NCI-H82 treated with DMSO at 0.1 percent for 48 hours (cell line): ENCODE data around the gene GLB1L3.
"Not testable (repeated sequence)": the region's sequence is repeated elsewhere in the genome, so short reads cannot be mapped to it uniquely, and the experiment has no call there.

Experiments
- DNase-seq: peaks from one replicate; lab custom pipeline; 2025; ENCODE audit not compliant: unreplicated experiment; lab: John Stamatoyannopoulos, UW

GLB1L3 gene

GRCh38 chr11:134272381-134273316 lies 3.5 kb upstream of the GLB1L3 start:
- no peak for DNase-seq

- DNase-seq, result no peak
Observed at GRCh38 chr11:134273317-134273712, 2.9 kb upstream of the GLB1L3 start.

GRCh38 chr11:134275188-134275533 lies 1.0 kb upstream of the GLB1L3 start:
- no peak for DNase-seq

GRCh38 chr11:134276396-134277182 lies 410 bp downstream of the GLB1L3 start:
- DNase-seq, result no peak

GRCh38 chr11:134277183-134278001 lies 1.2 kb downstream of the GLB1L3 start:
- DNase-seq, result no peak

- DNase-seq, result no peak
Observed at GRCh38 chr11:134278356-134278755, 2.2 kb downstream of the GLB1L3 start.

- not testable (repeated sequence) for DNase-seq
Observed at GRCh38 chr11:134281635-134282034, 5.5 kb downstream of the GLB1L3 start.

- DNase-seq, result no peak
Observed at GRCh38 chr11:134282121-134283045, 6.2 kb downstream of the GLB1L3 start.

- no peak for DNase-seq
Observed at GRCh38 chr11:134283461-134284230, 7.5 kb downstream of the GLB1L3 start.

- not testable (repeated sequence) for DNase-seq
Observed at GRCh38 chr11:134284349-134284748, 8.2 kb downstream of the GLB1L3 start.

- DNase-seq, result no peak
Observed at GRCh38 chr11:134287561-134287960, 11.4 kb downstream of the GLB1L3 start.

GRCh38 chr11:134288486-134288885 lies 12.3 kb downstream of the GLB1L3 start:
- no peak for DNase-seq

- no peak for DNase-seq
Observed at GRCh38 chr11:134289167-134289566, 13.0 kb downstream of the GLB1L3 start.

- DNase-seq, result no peak
Observed at GRCh38 chr11:134289789-134290188, 13.6 kb downstream of the GLB1L3 start.

- no peak for DNase-seq
Observed at GRCh38 chr11:134290646-134291045, 14.5 kb downstream of the GLB1L3 start.

GRCh38 chr11:134291196-134291595 lies 15.0 kb downstream of the GLB1L3 start:
- no peak for DNase-seq

- no peak for DNase-seq
Observed at GRCh38 chr11:134292661-134293060, 16.5 kb downstream of the GLB1L3 start.

GRCh38 chr11:134293119-134294113 lies 17.2 kb downstream of the GLB1L3 start:
- DNase-seq, result no peak
